ENCODE measurements around the gene C1orf210.

GRCh38 chr1:43294761-43295160 lies 9.4 kb upstream of the C1orf210 start:
- TF ChIP-seq CTCF (IDR thresholded peaks at IDR 0.05) (no peak), POLR2A (IDR thresholded peaks at IDR 0.05) (no peak)

All from stomach (tissue), 4 donors.